Measurements from ENCODE around the gene IL17C. TPM values are rescaled to one million over a fixed set of nuclear protein-coding genes. Genes with fewer than 3 reads are reported as not detected.

Gene IL17C
- total and polyA plus RNA-seq, 11 donors: not detected

- Histone ChIP-seq H3K36me3 (peaks cover 0 to 87% (median 70%) of the 10 kb centered on the region in 9 donors), H3K9me3 (no peaks in the 10 kb centered on the region), H3K4me1 (peaks cover 0 to 10% (median 0%) of the 10 kb centered on the region in 12 donors), H3K27me3 (no peaks in the 10 kb centered on the region), H3K4me3 (no peak overlapping the region), H3K27ac (no peak overlapping the region)
- 91 to 100% (median 91%) methylated on average over 6 of the region's 6 CpGs for WGBS, 4 donors
- intact Hi-C loops (cut with DNase I): no loop called here
- DNase-seq (no peak), ATAC-seq (no peak)
- TF ChIP-seq POLR2A (IDR thresholded peaks at IDR 0.05): no peak
- no peak for TF ChIP-seq CTCF (IDR thresholded peaks at IDR 0.05)
Observed at GRCh38 chr16:88610080-88610479, 28.3 kb upstream of the IL17C start.

GRCh38 chr16:88610909-88611812 is 27.2 kb upstream of the IL17C start:
- intact Hi-C loops (cut with DNase I): no loop called here
- H3K4me1 ChIP-seq: peaks cover 0 to 15% (median 6%) of the 10 kb centered on the region in 12 donors
- no peaks in the 10 kb centered on the region for H3K27me3 ChIP-seq
- WGBS, 4 donors: 81 to 87% (median 85%) methylated on average over 49 of the region's 49 CpGs
- ATAC-seq: no peak
- H3K27ac ChIP-seq: no peak overlapping the region
- no peak overlapping the region for H3K4me3 ChIP-seq
- no peak for DNase-seq
- no peaks in the 10 kb centered on the region for H3K9me3 ChIP-seq
- TF ChIP-seq POLR2A (IDR thresholded peaks at IDR 0.05) (no peak), CTCF (IDR thresholded peaks at IDR 0.05) (no peak)
- peaks cover 0 to 78% (median 63%) of the 10 kb centered on the region in 9 donors for H3K36me3 ChIP-seq

GRCh38 chr16:88613293-88613692 is 25.1 kb upstream of the IL17C start:
- Histone ChIP-seq H3K9me3 (no peaks in the 10 kb centered on the region), H3K27me3 (no peaks in the 10 kb centered on the region), H3K36me3 (peaks cover 0 to 83% (median 57%) of the 10 kb centered on the region in 9 donors), H3K4me3 (no peak overlapping the region), H3K27ac (no peak overlapping the region), H3K4me1 (peaks cover 0 to 27% (median 10%) of the 10 kb centered on the region in 12 donors)
- DNase-seq (peak in 1 of 5 donors; percentile 16), ATAC-seq (no peak)
- WGBS, 4 donors: 80 to 85% (median 83%) methylated on average over 10 of the region's 10 CpGs
- TF ChIP-seq POLR2A (IDR thresholded peaks at IDR 0.05) (no peak), CTCF (IDR thresholded peaks at IDR 0.05) (no peak)
- intact Hi-C loops (cut with DNase I): no loop called here
